ENCODE data around the gene BRCC3.
"Not testable (repeated sequence)": the region's sequence is repeated elsewhere in the genome, so short reads cannot be mapped to it uniquely, and the experiment has no call there.

BRCC3 gene

GRCh38 chrX:155134255-155134654, 62.9 kb downstream of the BRCC3 start:
- H3K4me3 ChIP-seq (ENCODE audit: low read length), result no peak overlapping the region
- TF ChIP-seq CTCF (conservative IDR thresholded peaks at IDR 0.05; ENCODE audit: low read length), result no peak
- DNase-seq (ENCODE audit: low read depth), result no peak

GRCh38 chrX:155143959-155144548, 72.7 kb downstream of the BRCC3 start:
- no peak for DNase-seq (ENCODE audit: low read depth)
- no peak overlapping the region for H3K4me3 ChIP-seq (ENCODE audit: low read length)
- no peak for TF ChIP-seq CTCF (conservative IDR thresholded peaks at IDR 0.05; ENCODE audit: low read length)

GRCh38 chrX:155144926-155145325, 73.6 kb downstream of the BRCC3 start:
- no peak for DNase-seq (ENCODE audit: low read depth)
- no peak overlapping the region for H3K4me3 ChIP-seq (ENCODE audit: low read length)
- no peak for TF ChIP-seq CTCF (conservative IDR thresholded peaks at IDR 0.05; ENCODE audit: low read length)

DNA sequence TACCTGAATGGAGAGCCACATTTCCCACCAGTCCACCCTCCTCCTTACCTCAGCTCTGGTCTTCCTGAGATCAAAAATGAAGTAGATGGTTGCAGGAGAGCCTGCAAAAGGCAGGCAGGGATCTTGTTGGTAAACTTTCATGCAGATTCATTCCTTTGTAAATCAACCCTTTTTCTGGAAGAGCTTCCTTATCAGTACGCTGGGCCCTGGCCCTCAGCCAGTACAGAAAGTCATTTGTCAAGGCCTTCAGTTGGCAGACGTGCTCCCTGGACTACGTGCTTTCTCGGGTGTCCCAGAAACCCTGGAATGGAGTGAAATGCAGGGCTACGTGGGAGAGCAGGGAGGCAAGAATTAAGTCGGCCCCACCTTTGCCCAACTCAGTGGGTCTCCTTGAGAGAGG, 76.3 kb downstream of the BRCC3 start:
- DNase-seq (ENCODE audit: low read depth); H3K4me3 ChIP-seq (ENCODE audit: low read length): not testable (repeated sequence)

DNA sequence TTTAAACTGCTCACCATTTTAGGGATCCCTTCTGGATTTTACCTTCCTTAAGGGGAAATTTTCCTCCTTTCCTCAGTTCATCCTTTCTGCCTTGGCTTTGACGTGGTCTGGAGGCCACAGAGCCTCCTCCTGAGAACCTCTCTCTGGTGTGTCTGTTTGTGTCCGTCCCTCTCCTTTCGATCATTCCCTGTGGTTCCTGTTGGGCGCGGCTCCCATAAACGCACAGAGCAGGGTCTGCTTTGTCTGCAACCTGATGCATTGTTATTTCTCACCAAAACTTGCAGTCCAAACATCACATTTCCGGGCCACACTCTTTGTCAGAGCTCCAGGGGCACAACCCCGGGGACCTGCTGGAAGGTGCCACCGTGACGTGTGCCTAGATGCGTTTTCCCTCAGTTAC, 76.9 kb downstream of the BRCC3 start:
- not testable (repeated sequence) for DNase-seq (ENCODE audit: low read depth); H3K4me3 ChIP-seq (ENCODE audit: low read length)

- no peak overlapping the region for H3K4me3 ChIP-seq (ENCODE audit: low read length)
- DNase-seq (ENCODE audit: low read depth), result peak; percentile 18
- TF ChIP-seq CTCF (conservative IDR thresholded peaks at IDR 0.05; ENCODE audit: low read length), result peak; percentile 57
Observed at GRCh38 chrX:155148724-155149537, 77.6 kb downstream of the BRCC3 start.

GRCh38 chrX:155169881-155170280, 98.6 kb downstream of the BRCC3 start:
- H3K4me3 ChIP-seq (ENCODE audit: low read length), result no peak overlapping the region
- DNase-seq (ENCODE audit: low read depth), result no peak
- TF ChIP-seq CTCF (conservative IDR thresholded peaks at IDR 0.05; ENCODE audit: low read length), result no peak

Data from AG10803 (cell line).